H9 (cell line): ENCODE measurements around the gene CSRNP3. TPM values are rescaled to one million over a fixed set of nuclear protein-coding genes. Genes with fewer than 3 reads are reported as not detected.

Source experiments
- DNase-seq: peaks from one replicate; pipeline ENCODE4 v3.0.0-alpha.2; 2017
- H2AFZ ChIP-seq: one replicate; pipeline ENCODE4 v1.6.1; 2013; ENCODE audit warnings: mild to moderate bottlenecking, low read length, control low read depth, moderate library complexity
- H2AK5ac ChIP-seq: 2 replicates; pipeline ENCODE4 v1.6.1; 2013; ENCODE audit warnings: low read length, control low read depth, mixed read lengths; ENCODE audit not compliant: insufficient read length
- H2BK120ac ChIP-seq: one replicate; pipeline ENCODE4 v1.6.1; 2013; ENCODE audit warnings: low read depth, mild to moderate bottlenecking, low read length, control low read depth, inconsistent platforms; ENCODE audit not compliant: poor library complexity, severe bottlenecking
- H2BK12ac ChIP-seq: 2 replicates; pipeline ENCODE4 v1.6.1; 2013; ENCODE audit warnings: low read length, control low read depth, mixed read lengths, low read depth; ENCODE audit not compliant: insufficient read length
- H2BK15ac ChIP-seq: 2 replicates; pipeline ENCODE4 v1.6.1; 2013; ENCODE audit warnings: low read depth, low read length, control low read depth
- H2BK20ac ChIP-seq: one replicate; pipeline ENCODE4 v1.6.1; 2013; ENCODE audit warnings: low read depth, mild to moderate bottlenecking, low read length, control low read depth, inconsistent platforms; ENCODE audit not compliant: poor library complexity, severe bottlenecking
- H2BK5ac ChIP-seq: 2 replicates; pipeline ENCODE4 v1.6.1; 2013; ENCODE audit warnings: low read length, control low read depth, mixed read lengths; ENCODE audit not compliant: insufficient read length
- H3K14ac ChIP-seq: 2 replicates; pipeline ENCODE4 v1.6.1; 2013; ENCODE audit warnings: low read length, control low read depth; ENCODE audit not compliant: insufficient read depth
- H3K18ac ChIP-seq: 2 replicates; pipeline ENCODE4 v1.6.1; 2013; ENCODE audit warnings: low read depth, mild to moderate bottlenecking, mixed read lengths, low read length, control low read depth; ENCODE audit not compliant: insufficient read length
- H3K23ac ChIP-seq: 2 replicates; pipeline ENCODE4 v1.6.1; 2013; ENCODE audit warnings: low read length, control low read depth, mixed read lengths, low read depth; ENCODE audit not compliant: insufficient read length
- H3K23me2 ChIP-seq: 2 replicates; pipeline ENCODE4 v1.6.1; 2013; ENCODE audit warnings: low read depth, mild to moderate bottlenecking, mixed read lengths, low read length, control low read depth; ENCODE audit not compliant: insufficient read length, poor library complexity, severe bottlenecking
- H3K27ac ChIP-seq: 2 replicates; pipeline ENCODE4 v1.5.1; 2013; ENCODE audit warnings: low read length, control low read depth, mixed read lengths, low read depth; ENCODE audit not compliant: insufficient read length
- H3K27me3 ChIP-seq: 2 replicates; pipeline ENCODE4 v1.6.1; 2013; ENCODE audit warnings: low read length, control low read depth, inconsistent platforms; ENCODE audit not compliant: insufficient read depth
- H3K4ac ChIP-seq: 2 replicates; pipeline ENCODE4 v1.6.1; 2013; ENCODE audit warnings: low read depth, mild to moderate bottlenecking, control low read depth, inconsistent platforms, low read length, moderate library complexity
- H3K4me1 ChIP-seq: 2 replicates; pipeline ENCODE4 v1.6.1; 2013; ENCODE audit warnings: low read length, control low read depth, inconsistent platforms; ENCODE audit not compliant: insufficient read depth
- H3K4me2 ChIP-seq: 2 replicates; pipeline ENCODE4 v1.6.1; 2013; ENCODE audit warnings: low read length, control low read depth, mixed read lengths; ENCODE audit not compliant: insufficient read length, insufficient read depth
- H3K56ac ChIP-seq: 2 replicates; pipeline ENCODE4 v1.6.1; 2013; ENCODE audit warnings: low read depth, mild to moderate bottlenecking, mixed read lengths, low read length, control low read depth; ENCODE audit not compliant: insufficient read length
- H3K79me1 ChIP-seq: 2 replicates; pipeline ENCODE4 v1.6.1; 2013; ENCODE audit warnings: low read depth, mild to moderate bottlenecking, moderate library complexity, low read length, control low read depth, inconsistent platforms; ENCODE audit not compliant: insufficient read depth, poor library complexity, severe bottlenecking
- H3K79me2 ChIP-seq: 2 replicates; pipeline ENCODE4 v1.6.1; 2013; ENCODE audit warnings: low read length, control low read depth, inconsistent platforms; ENCODE audit not compliant: insufficient read depth
- H3K9ac ChIP-seq: 2 replicates; pipeline ENCODE4 v1.6.1; 2013; ENCODE audit warnings: low read length, control low read depth, mixed read lengths; ENCODE audit not compliant: insufficient read length; ENCODE audit errors: extremely low read depth
- H3K9me3 ChIP-seq: one replicate; pipeline ENCODE4 v1.6.1; 2013; ENCODE audit warnings: low read depth, low read length, inconsistent platforms; ENCODE audit not compliant: control insufficient read depth
- H3T11ph ChIP-seq: one replicate; pipeline ENCODE4 v1.6.1; 2013; ENCODE audit warnings: mild to moderate bottlenecking, low read length, control low read depth, inconsistent platforms
- H4K20me1 ChIP-seq: one replicate; pipeline ENCODE4 v1.6.1; 2013; ENCODE audit not compliant: control insufficient read depth, insufficient read length, insufficient read depth
- H4K5ac ChIP-seq: 2 replicates; pipeline ENCODE4 v1.6.1; 2013; ENCODE audit warnings: low read depth, mild to moderate bottlenecking, mixed read lengths, low read length, control low read depth; ENCODE audit not compliant: insufficient read length
- H4K8ac ChIP-seq: replicated peaks from 2 replicates; pipeline ENCODE4 v1.6.1; 2013; ENCODE audit warnings: low read length, control low read depth, mixed read lengths, low read depth; ENCODE audit not compliant: insufficient read length
- H4K91ac ChIP-seq: 2 replicates; pipeline ENCODE4 v1.6.1; 2013; ENCODE audit warnings: low read depth, mild to moderate bottlenecking, moderate library complexity, mixed read lengths, low read length, control low read depth; ENCODE audit not compliant: insufficient read length
- H3K27ac Mint-ChIP-seq, 3 experiments: 2 replicates in 2 of 3; 3 replicates in 1 of 3; pipeline ENCODE4 v1.8.0; 2020 to 2021; ENCODE audit warnings: mixed read lengths in 3 of 3, mild to moderate bottlenecking in 1 of 3, moderate library complexity in 1 of 3
- H3K27me3 Mint-ChIP-seq: 2 replicates; pipeline ENCODE4 v1.8.0; 2021; ENCODE audit warnings: low read depth, mild to moderate bottlenecking, moderate library complexity, mixed read lengths
- H3K36me3 Mint-ChIP-seq, 3 experiments: 2 replicates in 2 of 3; 3 replicates in 1 of 3; pipeline ENCODE4 v1.8.0; 2020 to 2021; ENCODE audit warnings: low read depth in 3 of 3, mixed read lengths in 3 of 3; ENCODE audit not compliant: insufficient read depth in 1 of 3
- H3K4me1 Mint-ChIP-seq, 2 experiments: 2 replicates each; pipeline ENCODE4 v1.8.0; 2020; ENCODE audit warnings: mixed read lengths in 2 of 2
- H3K4me3 Mint-ChIP-seq, 2 experiments: 2 replicates in 1 of 2; 3 replicates in 1 of 2; pipeline ENCODE4 v1.8.0; 2020 to 2021; ENCODE audit warnings: mild to moderate bottlenecking in 2 of 2, mixed read lengths in 2 of 2, moderate library complexity in 1 of 2
- H3K9me3 Mint-ChIP-seq, 2 experiments: 2 replicates in 1 of 2; 3 replicates in 1 of 2; pipeline ENCODE4 v1.8.0; 2020; ENCODE audit warnings: mild to moderate bottlenecking in 2 of 2, mixed read lengths in 2 of 2, moderate library complexity in 1 of 2
- WGBS: extraction: QIAGEN DNeasy Blood & Tissue Kit; methylation state at CpG from one replicate; pipeline ENCODE4 v1.1.7; 2013; ENCODE audit warnings: missing lambda C conversion rate, low lambda C conversion rate, mixed read lengths; ENCODE audit not compliant: insufficient read length; ENCODE audit errors: extremely low coverage; 5-methylcytosine and 5-hydroxymethylcytosine counted together
- total RNA-seq: library from RNA; stranded (reverse); gene quantifications from 2 replicates; pipeline ENCODE4 v1.2.1, GENCODE V29; 2021
- TF ChIP-seq, protein P1 (sequence below): fragments of 200-600 bp; sonication (generic); conservative IDR thresholded peaks from 3 replicates; pipeline ENCODE4 v1.8.0; 2021; ENCODE audit warnings: antibody characterized with exemption, mild to moderate bottlenecking

Gene CSRNP3
- total RNA-seq, 1 experiment from 2014 or later: 3.6 TPM

- H2AFZ ChIP-seq: no peak overlapping the region
- no peaks in the 10 kb centered on the region for H3K79me1 ChIP-seq
- H2BK15ac ChIP-seq: no peak overlapping the region
- H3K27ac ChIP-seq: no peak overlapping the region
- no peak overlapping the region for H4K91ac ChIP-seq
- H3K9ac ChIP-seq: no peak overlapping the region
- H2AK5ac ChIP-seq: no peak overlapping the region
- H4K20me1 ChIP-seq: no peaks in the 10 kb centered on the region
- no peaks in the 10 kb centered on the region for H3K9me3 ChIP-seq
- no peak overlapping the region for H4K8ac ChIP-seq
- no peaks in the 10 kb centered on the region; a peak in 1 of 7 replicates for H3K36me3 Mint-ChIP-seq
- no peak overlapping the region for H3K56ac ChIP-seq
- no peaks in the 10 kb centered on the region for H3K79me2 ChIP-seq
- H3K4me1 Mint-ChIP-seq: peaks cover 5 to 6% of the 10 kb centered on the region in 2 experiments
- H2BK120ac ChIP-seq: no peak overlapping the region
- DNase-seq: no peak
- H3K9me3 Mint-ChIP-seq: no peaks in the 10 kb centered on the region
- no peak overlapping the region for H2BK5ac ChIP-seq
- H3T11ph ChIP-seq: no peak overlapping the region
- no CpG with 5 or more reads among the region's 2 CpGs for WGBS
- H3K4me2 ChIP-seq: no peak overlapping the region
- no peak overlapping the region for H3K23ac ChIP-seq
- H2BK12ac ChIP-seq: no peak overlapping the region
- H3K4me1 ChIP-seq: no peaks in the 10 kb centered on the region
- no peak overlapping the region for H3K4ac ChIP-seq
- no peak overlapping the region for H3K4me3 Mint-ChIP-seq
- H3K23me2 ChIP-seq: no peaks in the 10 kb centered on the region
- no peak overlapping the region for H3K18ac ChIP-seq
- H3K27me3 ChIP-seq: no peaks in the 10 kb centered on the region
- H3K27ac Mint-ChIP-seq: no peak overlapping the region
- H2BK20ac ChIP-seq: no peak overlapping the region
- H3K27me3 Mint-ChIP-seq: no peaks in the 10 kb centered on the region
- no peak overlapping the region for H3K14ac ChIP-seq
- TF ChIP-seq, protein P1, sequence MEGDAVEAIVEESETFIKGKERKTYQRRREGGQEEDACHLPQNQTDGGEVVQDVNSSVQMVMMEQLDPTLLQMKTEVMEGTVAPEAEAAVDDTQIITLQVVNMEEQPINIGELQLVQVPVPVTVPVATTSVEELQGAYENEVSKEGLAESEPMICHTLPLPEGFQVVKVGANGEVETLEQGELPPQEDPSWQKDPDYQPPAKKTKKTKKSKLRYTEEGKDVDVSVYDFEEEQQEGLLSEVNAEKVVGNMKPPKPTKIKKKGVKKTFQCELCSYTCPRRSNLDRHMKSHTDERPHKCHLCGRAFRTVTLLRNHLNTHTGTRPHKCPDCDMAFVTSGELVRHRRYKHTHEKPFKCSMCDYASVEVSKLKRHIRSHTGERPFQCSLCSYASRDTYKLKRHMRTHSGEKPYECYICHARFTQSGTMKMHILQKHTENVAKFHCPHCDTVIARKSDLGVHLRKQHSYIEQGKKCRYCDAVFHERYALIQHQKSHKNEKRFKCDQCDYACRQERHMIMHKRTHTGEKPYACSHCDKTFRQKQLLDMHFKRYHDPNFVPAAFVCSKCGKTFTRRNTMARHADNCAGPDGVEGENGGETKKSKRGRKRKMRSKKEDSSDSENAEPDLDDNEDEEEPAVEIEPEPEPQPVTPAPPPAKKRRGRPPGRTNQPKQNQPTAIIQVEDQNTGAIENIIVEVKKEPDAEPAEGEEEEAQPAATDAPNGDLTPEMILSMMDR: no peak
- no peak overlapping the region for H4K5ac ChIP-seq
Observed at GRCh38 chr2:165544897-165545296, 75.4 kb downstream of the CSRNP3 start.
